HL-60/S4 treated with retinoic acid at 250 ng/mL for 4 days and 3 days (cell line): Measurements from ENCODE around the gene LGI1.
"Not testable (repeated sequence)": the region's sequence is repeated elsewhere in the genome, so short reads cannot be mapped to it uniquely, and the experiment has no call there.

Source experiments
- in situ Hi-C: fragments of 300-500 bp; cut with MboI; formaldehyde crosslinking; loops from 2 replicates; pipeline ENCODE4 v1.7.0; 2022; ENCODE audit warnings: low sequenced_read_pairs

Gene LGI1

DNA sequence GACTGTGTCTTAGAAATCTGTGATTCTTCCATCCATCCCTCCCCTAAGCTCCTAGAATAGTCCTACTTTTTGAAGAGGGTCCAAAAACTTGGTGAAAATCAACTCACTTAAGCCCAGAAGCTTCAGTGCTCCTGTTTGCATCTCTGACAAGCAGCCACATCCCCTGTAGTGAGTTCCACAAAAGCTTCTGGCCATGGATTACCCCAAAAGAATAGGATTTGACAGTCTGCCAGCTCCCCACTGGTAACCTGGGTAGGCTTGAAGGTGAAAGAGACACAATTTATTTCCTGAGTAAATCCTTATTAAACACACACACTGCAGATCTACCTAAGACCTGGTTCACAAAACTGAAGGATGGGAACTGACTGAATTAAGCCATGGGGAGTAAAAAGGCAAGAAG, 46.5 kb downstream of the LGI1 start:
- in situ Hi-C loops = no loop called here

DNA sequence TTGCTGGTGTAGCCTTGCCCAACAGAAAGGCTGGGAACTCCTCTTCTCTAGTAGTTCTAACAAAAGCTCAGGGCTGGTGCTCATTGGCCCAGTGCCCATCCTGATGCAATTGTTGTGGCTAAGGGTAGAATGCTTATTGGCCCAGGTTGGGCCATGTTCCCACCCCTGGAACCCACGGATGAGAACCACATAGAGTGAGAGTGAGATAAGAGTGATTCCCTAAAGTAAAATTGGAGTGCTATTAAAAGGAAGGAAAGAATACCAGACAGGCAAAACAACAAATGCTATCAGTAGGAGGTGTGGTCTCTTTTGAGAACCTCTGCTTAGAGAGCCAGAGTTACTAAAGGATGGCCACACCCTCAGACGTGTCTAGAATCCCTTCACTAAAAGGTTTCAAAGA, 49.2 kb downstream of the LGI1 start:
- in situ Hi-C loops = no loop called here

DNA sequence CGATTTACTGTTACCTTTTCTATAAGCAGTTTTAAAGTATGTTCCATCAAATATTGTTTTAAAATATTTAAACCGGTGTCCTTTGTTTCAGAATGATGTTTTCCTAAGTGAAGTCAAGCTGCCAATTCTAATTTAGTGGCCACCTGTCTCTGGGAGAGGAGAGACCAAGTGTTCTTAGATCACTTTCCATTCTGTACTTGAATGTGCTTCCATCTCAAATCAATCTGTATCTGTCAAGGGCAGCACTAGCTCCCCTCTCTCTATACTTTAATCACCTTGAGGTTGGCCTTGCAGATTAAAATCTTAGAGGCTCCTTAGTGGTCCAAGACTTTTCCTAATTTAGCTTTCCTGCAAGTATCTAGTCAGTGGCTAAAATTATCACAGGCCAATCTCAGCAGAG, 49.6 kb downstream of the LGI1 start:
- in situ Hi-C loops = no loop called here

GRCh38 chr10:93812659-93813338, 55.1 kb downstream of the LGI1 start:
- in situ Hi-C loops = no loop called here

GRCh38 chr10:93813507-93814465, 56.0 kb downstream of the LGI1 start:
- in situ Hi-C loops = no loop called here

GRCh38 chr10:93815304-93816096, 57.8 kb downstream of the LGI1 start:
- in situ Hi-C loops = no loop called here

DNA sequence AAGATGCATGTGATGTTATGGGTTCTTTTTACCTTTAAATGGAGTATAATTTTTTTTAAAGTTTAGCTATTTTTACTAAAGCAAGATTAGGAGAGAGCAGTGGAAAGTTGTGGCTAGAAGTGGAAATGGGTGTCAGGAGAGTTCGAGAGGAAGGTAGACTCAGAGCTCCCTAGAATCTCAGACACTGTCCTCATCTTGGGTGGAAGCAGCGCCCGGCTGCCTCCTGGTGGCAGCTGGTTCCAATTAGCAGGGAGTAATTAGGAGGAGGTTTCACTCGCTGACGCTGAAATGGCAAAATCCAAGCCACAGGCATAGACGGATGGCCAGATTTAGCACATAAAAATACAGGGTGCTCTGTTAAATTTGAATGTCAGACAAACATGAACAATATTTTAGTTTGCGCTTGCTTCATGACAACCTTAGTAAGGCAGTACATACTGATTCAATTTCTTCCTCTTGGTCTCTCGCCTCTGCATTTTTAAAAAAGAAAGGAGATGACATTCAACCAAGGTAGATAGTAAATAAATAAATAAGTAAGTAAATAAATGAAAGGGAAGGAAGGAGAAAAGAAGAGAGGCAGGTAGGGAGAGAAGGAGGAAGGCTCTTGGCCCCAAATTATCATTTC, 58.5 kb downstream of the LGI1 start:
- in situ Hi-C loops = no loop called here

- in situ Hi-C loops = no loop called here
Observed at GRCh38 chr10:93818086-93818485, 60.4 kb downstream of the LGI1 start.

DNA sequence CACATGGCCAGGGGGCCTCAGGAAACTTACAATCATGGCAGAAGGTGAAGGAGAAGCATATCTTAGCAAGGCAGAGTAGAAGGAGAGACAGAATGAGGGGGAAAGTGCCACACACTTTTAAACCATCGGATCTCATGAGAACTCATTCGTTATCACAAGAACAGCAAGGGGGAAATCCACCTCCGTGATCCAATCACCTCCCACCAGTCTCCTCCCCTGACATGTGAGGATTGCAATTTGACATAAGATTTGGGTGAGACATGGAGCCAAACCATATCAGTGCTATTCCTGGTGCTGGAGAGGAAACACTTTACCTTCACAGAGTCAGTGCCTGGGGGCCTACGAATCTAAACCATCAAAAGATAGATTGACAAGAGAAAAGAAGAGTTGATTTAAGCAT, 61.8 kb downstream of the LGI1 start:
- in situ Hi-C loops = no loop called here

GRCh38 chr10:93820434-93820833, 62.7 kb downstream of the LGI1 start:
- in situ Hi-C loops = no loop called here

DNA sequence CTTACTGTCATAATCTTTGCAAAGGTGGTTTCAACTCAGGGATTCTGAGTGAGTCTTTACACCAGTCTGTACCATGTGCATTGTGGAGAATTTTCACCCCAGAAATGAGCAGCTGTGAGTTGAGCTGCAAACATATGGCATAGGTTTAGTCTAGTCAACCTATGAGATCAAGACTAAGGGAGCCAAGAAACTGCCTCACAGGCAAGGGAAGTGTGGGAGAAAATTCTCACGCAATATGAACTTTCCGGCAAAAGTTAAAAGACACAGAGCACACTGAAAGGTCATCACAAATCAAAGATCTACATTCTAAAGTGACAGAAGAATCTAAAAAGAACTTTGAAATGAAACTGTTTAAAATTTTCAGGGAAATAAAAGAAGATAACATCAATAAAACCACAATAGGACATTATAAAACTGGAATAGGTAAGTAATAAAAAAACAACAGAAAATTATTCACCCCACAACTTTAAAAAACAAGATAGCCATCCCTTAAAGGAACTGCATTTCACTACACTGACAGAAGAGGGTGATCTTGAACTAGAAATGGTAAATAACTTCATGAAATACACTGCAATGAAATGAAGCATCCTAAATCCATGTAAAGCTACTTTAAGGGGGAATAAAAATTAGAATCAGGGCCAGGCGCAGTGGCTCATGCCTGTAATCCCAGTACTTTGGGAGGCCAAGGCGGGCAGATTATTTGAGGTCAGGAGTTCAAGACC, 63.5 kb downstream of the LGI1 start:
- in situ Hi-C loops = no loop called here

GRCh38 chr10:93826355-93826754, 68.6 kb downstream of the LGI1 start:
- in situ Hi-C loops = no loop called here

DNA sequence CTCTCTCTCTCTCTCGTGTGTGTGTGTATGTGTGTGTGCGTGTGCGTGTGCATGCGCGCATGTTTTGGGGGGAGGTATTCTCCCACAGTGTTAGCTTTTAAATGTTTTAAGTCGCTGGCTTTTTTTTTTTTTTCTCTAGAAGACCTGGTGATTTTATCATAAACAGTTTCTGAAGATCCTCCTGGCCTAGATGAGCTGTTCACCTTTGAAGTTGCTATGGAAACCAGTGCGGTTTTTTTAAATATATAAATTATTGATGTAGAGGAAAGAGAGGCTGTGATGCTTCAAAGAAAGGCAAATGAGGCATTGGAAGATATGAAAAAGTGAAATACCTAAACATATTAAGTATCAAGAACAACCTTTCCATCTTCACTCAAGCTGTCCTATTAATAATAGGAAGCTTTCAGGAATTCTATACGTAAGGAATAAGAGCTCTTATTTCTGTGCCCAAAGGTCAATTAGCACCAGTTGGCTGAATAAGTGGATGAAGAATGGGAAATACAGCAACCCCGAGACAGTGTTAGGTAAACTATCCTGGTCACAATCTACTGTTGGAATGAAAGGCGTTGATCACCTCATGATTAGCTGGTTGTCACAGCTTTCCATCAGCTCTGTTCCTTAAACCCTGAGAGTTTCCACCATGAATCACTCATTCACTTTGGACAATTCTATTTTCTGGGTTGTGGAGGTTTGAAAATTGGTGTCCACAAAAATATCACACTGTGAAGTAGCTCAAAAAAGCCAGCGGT, 69.5 kb downstream of the LGI1 start:
- in situ Hi-C loops = no loop called here

DNA sequence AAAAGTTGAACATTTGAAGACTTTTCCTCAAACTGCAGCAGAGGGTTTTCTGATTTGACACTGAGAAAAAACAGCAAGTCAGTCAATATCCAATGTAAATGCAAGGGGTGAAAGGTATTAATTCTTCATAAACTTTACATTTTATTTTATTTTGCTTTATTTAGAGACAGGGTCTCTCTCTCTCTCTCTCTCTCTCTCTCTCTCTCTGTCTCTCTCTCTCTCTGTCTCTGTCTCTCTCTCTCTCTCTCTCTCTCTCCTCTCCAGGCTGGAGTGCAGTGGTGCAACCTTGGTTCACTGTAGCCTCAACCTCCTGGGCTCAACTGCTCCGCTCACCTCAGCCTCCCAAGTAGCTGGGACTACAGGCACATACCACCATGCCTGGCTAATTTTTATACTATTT, 73.3 kb downstream of the LGI1 start:
- in situ Hi-C loops = not testable (repeated sequence)

- in situ Hi-C loops = no loop called here
Observed at GRCh38 chr10:93835770-93836169, 78.0 kb downstream of the LGI1 start.

DNA sequence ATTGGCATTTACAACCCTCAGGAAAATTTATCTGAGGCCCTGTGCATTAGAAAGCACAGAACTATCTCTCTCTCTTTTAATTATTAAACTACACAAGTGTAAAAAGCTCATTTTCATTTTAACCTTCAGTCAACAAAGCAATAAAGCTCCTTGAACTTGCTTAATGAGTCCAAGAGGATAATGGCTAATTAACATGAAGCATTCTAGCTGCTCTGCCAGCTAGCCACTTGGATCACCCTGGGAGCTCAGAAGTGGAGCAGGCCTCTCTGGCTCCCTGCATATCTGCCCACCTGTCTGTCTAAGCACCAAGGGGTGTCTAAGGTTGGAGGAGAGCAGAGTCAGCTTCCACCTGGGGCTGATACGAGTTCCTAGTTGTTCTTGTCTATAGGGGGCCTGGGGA, 80.1 kb downstream of the LGI1 start:
- in situ Hi-C loops = no loop called here

GRCh38 chr10:93838278-93838677, 80.5 kb downstream of the LGI1 start:
- in situ Hi-C loops = no loop called here

- in situ Hi-C loops = no loop called here
Observed at GRCh38 chr10:93841961-93842360, 84.2 kb downstream of the LGI1 start.

GRCh38 chr10:93844979-93845626, 87.4 kb downstream of the LGI1 start:
- in situ Hi-C loops = no loop called here
